ENCODE measurements around the gene MAGEB17.

Gene MAGEB17

DNA sequence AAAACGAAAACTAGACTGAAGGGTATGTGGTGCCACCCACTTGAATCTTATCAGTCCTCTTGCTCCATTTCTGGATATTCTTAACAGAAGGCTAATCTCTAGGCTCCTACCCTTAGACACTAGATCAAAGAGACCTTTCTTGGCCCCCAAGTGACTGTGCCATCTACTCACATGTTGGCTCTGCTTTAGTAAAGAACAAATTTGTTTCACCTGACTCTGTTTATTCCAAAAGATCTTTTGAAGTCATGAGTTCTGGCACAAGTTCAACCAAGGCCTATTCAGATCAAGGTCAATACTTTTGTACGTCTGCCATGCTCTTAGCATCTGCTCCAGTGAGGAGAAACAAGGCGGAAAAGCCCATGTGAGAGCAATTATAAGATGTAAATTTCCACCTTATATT is 37.3 kb downstream of the MAGEB17 start:
- TF ChIP-seq, protein P1, sequence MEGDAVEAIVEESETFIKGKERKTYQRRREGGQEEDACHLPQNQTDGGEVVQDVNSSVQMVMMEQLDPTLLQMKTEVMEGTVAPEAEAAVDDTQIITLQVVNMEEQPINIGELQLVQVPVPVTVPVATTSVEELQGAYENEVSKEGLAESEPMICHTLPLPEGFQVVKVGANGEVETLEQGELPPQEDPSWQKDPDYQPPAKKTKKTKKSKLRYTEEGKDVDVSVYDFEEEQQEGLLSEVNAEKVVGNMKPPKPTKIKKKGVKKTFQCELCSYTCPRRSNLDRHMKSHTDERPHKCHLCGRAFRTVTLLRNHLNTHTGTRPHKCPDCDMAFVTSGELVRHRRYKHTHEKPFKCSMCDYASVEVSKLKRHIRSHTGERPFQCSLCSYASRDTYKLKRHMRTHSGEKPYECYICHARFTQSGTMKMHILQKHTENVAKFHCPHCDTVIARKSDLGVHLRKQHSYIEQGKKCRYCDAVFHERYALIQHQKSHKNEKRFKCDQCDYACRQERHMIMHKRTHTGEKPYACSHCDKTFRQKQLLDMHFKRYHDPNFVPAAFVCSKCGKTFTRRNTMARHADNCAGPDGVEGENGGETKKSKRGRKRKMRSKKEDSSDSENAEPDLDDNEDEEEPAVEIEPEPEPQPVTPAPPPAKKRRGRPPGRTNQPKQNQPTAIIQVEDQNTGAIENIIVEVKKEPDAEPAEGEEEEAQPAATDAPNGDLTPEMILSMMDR (IDR thresholded peaks at IDR 0.05): no peak

DNA sequence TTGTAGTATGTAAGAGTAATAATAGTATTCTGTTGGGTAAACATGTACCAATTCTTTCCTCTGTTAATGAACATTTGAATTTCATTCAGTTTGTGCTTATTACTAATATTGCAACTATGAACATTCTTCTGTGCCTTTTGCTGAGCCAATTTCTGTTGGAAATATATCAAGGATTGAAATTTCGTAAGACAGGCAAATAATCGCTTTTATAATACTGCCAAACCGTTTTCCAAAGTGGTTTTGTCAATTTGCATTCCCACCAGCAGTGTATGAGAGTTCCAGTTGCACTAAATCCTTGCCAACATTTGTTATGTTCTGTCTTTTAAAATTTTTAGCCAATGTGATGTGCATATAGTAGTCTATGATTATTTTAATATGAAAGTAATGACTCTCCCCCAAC is 38.6 kb downstream of the MAGEB17 start:
- TF ChIP-seq, protein P1 (IDR thresholded peaks at IDR 0.05): no peak

DNA sequence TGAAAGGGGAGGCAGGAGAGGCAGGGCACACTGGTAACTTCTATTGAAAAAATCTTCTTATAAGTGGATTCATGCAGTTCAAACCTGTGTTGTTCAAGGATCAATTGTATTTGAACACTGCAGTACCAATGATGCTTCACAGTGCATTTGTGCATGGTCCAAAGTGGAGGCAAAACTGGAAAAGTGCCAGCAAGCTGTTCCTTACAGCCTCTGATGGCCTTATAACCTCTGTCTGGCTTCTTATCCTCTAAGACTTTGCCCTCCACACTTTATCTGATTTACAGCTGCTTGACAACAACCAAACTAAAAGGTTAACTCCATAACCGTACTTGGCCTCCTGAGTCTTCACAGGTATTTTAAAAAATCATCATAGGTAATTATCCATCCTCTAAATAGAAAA is 40.4 kb downstream of the MAGEB17 start:
- TF ChIP-seq, protein P1 (IDR thresholded peaks at IDR 0.05): no peak

DNA sequence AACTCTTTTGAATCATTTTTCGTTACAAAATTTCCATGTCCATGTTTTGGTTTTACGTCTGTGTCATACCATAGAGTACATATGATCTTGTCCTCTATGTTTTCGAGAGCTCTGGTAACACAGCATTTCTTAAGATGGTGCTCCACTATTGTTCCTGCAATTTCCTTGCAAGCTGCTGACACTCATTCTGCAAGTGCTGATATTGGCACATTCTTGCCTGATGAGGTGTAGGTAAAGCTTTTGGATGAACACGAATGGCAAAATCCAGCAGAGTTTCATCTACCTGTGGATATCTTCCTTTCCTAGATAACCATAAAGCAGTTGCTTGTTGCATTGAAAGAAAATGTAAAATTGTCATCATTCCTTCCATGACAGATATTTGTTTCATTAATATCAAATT is 41.3 kb downstream of the MAGEB17 start:
- TF ChIP-seq, protein P1 (IDR thresholded peaks at IDR 0.05): no peak

DNA sequence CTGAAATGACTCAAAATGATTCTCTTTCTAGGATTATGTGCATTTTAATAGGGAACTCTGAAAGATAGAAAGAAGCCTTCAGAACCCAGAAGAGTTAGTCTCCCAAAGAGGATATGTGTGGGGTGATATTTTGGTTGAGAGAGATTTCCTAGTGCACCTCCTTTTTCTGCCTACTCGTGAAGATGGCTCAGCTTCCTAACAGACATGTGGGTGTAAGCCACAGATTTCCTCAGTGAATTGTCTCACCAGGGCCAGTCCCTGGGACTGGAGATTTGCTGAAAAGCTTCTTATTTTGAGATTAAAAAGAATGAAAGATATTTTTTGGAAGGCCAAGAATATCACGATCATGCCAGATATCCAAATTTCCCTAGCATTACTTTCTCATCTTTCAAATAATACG is 42.8 kb downstream of the MAGEB17 start:
- TF ChIP-seq, protein P1 (IDR thresholded peaks at IDR 0.05): no peak

DNA sequence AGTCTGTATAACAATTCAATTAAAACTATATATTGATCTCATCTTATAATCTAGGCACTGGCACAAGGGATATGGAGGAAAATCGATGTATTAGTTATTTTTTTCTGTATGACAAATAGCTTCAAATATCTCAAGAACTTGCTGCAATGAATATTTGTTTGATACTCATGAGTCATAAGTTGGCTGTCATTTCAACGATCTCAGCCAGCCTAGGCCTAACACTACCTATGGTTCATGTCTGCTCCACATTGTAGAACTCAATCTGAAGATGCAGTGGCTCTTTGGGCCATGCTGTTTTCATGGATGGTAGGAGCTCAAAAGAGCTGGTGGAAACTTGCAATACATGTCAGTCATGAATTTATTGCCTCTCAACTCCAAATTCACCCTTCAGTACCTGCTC is 44.7 kb downstream of the MAGEB17 start:
- TF ChIP-seq, protein P1 (IDR thresholded peaks at IDR 0.05): no peak

DNA sequence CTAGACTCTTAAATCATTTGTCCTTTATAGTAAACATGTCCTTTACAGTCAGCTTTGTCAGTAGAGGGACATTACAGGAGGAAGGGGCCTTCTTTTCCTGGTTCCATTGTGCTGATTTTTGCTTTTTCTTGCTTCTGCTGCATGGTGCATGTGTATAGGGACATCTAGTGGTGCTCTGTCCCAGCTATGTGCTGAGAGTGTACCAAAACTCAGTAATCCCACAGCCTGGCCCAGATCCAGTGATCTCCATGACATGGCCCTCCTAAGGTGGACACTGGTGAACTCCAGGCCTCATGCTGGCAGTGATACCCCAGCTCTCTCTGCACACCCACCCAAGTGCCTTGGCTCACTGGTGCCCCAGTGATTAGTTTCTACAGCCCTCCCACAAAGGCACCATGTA is 45.2 kb downstream of the MAGEB17 start:
- TF ChIP-seq, protein P1 (IDR thresholded peaks at IDR 0.05): peak; percentile 26; the same call in 1 of the 2 replicates

DNA sequence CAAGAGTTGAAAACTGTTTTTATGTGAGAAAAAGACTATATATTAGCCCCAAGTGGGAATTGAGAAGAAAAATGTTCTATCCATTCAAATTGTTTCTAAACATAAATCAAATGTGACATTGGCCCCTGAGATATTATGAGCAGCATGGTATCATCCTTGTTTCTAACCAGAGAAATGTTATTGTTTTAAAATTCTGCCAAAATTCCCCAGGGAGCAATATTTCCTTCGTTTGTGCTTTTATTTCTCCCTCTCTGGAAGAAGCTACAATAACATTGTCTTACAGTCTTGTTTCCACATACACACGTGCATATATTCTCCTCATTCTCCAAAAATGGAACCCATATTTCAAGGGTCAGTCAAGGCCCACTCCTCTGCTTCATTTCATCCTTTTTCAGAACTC is 46.7 kb downstream of the MAGEB17 start:
- TF ChIP-seq, protein P1 (IDR thresholded peaks at IDR 0.05): no peak

Data from LNCAP (cell line).